ENCODE measurements around the gene ZFPM1. TPM values are rescaled to one million over a fixed set of nuclear protein-coding genes. Genes with fewer than 3 reads are reported as not detected.

The ZFPM1 gene
- total RNA-seq, 1 donor from 2014 or later: 5.7 TPM

- Histone ChIP-seq H3K36me3 (no peaks in the 10 kb centered on the region), H3K27me3 (ENCODE audit: low read depth) (peaks cover 66% of the 10 kb centered on the region), H3K27ac (replicated peaks) (no peak overlapping the region), H3K9me3 (replicated peaks) (no peaks in the 10 kb centered on the region), H3K4me3 (no peak overlapping the region), H3K4me1 (peaks cover 26% of the 10 kb centered on the region)
- intact Hi-C loops (cut with micrococcal nuclease): no loop called here
- TF ChIP-seq, protein P1, sequence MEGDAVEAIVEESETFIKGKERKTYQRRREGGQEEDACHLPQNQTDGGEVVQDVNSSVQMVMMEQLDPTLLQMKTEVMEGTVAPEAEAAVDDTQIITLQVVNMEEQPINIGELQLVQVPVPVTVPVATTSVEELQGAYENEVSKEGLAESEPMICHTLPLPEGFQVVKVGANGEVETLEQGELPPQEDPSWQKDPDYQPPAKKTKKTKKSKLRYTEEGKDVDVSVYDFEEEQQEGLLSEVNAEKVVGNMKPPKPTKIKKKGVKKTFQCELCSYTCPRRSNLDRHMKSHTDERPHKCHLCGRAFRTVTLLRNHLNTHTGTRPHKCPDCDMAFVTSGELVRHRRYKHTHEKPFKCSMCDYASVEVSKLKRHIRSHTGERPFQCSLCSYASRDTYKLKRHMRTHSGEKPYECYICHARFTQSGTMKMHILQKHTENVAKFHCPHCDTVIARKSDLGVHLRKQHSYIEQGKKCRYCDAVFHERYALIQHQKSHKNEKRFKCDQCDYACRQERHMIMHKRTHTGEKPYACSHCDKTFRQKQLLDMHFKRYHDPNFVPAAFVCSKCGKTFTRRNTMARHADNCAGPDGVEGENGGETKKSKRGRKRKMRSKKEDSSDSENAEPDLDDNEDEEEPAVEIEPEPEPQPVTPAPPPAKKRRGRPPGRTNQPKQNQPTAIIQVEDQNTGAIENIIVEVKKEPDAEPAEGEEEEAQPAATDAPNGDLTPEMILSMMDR (IDR thresholded peaks at IDR 0.05; ENCODE audit: borderline replicate concordance): no peak
- no peak for DNase-seq
Observed at GRCh38 chr16:88428616-88429386, 24.3 kb upstream of the ZFPM1 start.

- H3K27ac ChIP-seq (replicated peaks): no peak overlapping the region
- DNase-seq: no peak
- H3K4me1 ChIP-seq: peaks cover 20% of the 10 kb centered on the region
- H3K36me3 ChIP-seq: no peaks in the 10 kb centered on the region
- TF ChIP-seq, protein P1 (IDR thresholded peaks at IDR 0.05; ENCODE audit: borderline replicate concordance): no peak
- H3K9me3 ChIP-seq (replicated peaks): no peaks in the 10 kb centered on the region
- intact Hi-C loops (cut with micrococcal nuclease): loop anchor here (10.0 kb wide), 1 partner anchor 235 kb away; no protein-coding TSS in a partner anchor
- H3K4me3 ChIP-seq: peak overlapping the region; percentile 68
- H3K27me3 ChIP-seq (ENCODE audit: low read depth): peaks cover 74% of the 10 kb centered on the region
Observed at GRCh38 chr16:88429387-88430184, 23.5 kb upstream of the ZFPM1 start.

- Histone ChIP-seq H3K4me1 (peaks cover 16% of the 10 kb centered on the region), H3K9me3 (replicated peaks) (no peaks in the 10 kb centered on the region), H3K27ac (replicated peaks) (peak overlapping the region; percentile 30), H3K4me3 (peak overlapping the region; percentile 68), H3K27me3 (ENCODE audit: low read depth) (peaks cover 80% of the 10 kb centered on the region), H3K36me3 (no peaks in the 10 kb centered on the region)
- no peak for DNase-seq
- TF ChIP-seq, protein P1 (IDR thresholded peaks at IDR 0.05; ENCODE audit: borderline replicate concordance): no peak
- intact Hi-C loops (cut with micrococcal nuclease): loop anchor here (10.0 kb wide), 1 partner anchor 235 kb away; no protein-coding TSS in a partner anchor
Observed at GRCh38 chr16:88430185-88430523, 22.9 kb upstream of the ZFPM1 start.

GRCh38 chr16:88430524-88431446 is 22.3 kb upstream of the ZFPM1 start:
- intact Hi-C loops (cut with micrococcal nuclease): loop anchor here (10.0 kb wide), 1 partner anchor 236 kb away; no protein-coding TSS in a partner anchor
- peaks cover 15% of the 10 kb centered on the region for H3K4me1 ChIP-seq
- H3K27ac ChIP-seq (replicated peaks): peak overlapping the region; percentile 30
- H3K27me3 ChIP-seq (ENCODE audit: low read depth): peaks cover 85% of the 10 kb centered on the region
- no peaks in the 10 kb centered on the region for H3K36me3 ChIP-seq
- TF ChIP-seq, protein P1 (IDR thresholded peaks at IDR 0.05; ENCODE audit: borderline replicate concordance): no peak
- no peaks in the 10 kb centered on the region for H3K9me3 ChIP-seq (replicated peaks)
- H3K4me3 ChIP-seq: peak overlapping the region; percentile 68
- DNase-seq: peak; percentile 40

GRCh38 chr16:88431651-88432050 is 21.4 kb upstream of the ZFPM1 start:
- intact Hi-C loops (cut with micrococcal nuclease): loop anchor here (10.0 kb wide), 1 partner anchor 237 kb away; no protein-coding TSS in a partner anchor
- H3K9me3 ChIP-seq (replicated peaks): no peaks in the 10 kb centered on the region
- no peak overlapping the region for H3K27ac ChIP-seq (replicated peaks)
- peak overlapping the region; percentile 68 for H3K4me3 ChIP-seq
- no peak for DNase-seq
- H3K4me1 ChIP-seq: peaks cover 15% of the 10 kb centered on the region
- H3K27me3 ChIP-seq (ENCODE audit: low read depth): peaks cover 93% of the 10 kb centered on the region
- TF ChIP-seq, protein P1 (IDR thresholded peaks at IDR 0.05; ENCODE audit: borderline replicate concordance): no peak
- H3K36me3 ChIP-seq: no peaks in the 10 kb centered on the region
